ENCODE measurements around the gene PLD5.
"Not testable (repeated sequence)": the region's sequence is repeated elsewhere in the genome, so short reads cannot be mapped to it uniquely, and the experiment has no call there.

The PLD5 gene

DNA sequence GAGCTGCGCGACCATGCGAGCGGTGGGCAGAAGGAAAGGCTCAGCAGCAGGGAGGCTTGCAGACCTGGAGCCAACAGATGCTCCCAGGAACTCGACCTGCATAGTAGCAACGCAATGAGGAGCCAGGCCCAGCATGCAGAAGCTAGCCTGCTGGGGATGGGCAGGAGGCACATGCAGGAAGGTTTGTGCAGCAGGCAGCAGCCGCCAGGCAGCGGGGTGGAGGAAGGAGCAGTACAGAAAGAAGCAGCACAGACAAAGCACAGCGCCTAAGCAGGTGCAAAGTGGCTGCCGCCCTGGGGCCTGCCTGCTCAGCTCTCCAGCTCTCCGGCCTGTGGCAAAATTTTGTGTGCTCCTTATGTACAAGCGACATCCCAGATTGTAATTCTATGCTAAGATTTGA, 312.1 kb downstream of the PLD5 start:
- DNase-seq (ENCODE audit: low read depth), result no peak
- H3K4me3 ChIP-seq (ENCODE audit: low read length), result no peak overlapping the region
- no peak for TF ChIP-seq CTCF (conservative IDR thresholded peaks at IDR 0.05; ENCODE audit: low read length)

GRCh38 chr1:242211254-242212022, 313.1 kb downstream of the PLD5 start:
- DNase-seq (ENCODE audit: low read depth), result no peak
- TF ChIP-seq CTCF (conservative IDR thresholded peaks at IDR 0.05; ENCODE audit: low read length), result no peak

DNA sequence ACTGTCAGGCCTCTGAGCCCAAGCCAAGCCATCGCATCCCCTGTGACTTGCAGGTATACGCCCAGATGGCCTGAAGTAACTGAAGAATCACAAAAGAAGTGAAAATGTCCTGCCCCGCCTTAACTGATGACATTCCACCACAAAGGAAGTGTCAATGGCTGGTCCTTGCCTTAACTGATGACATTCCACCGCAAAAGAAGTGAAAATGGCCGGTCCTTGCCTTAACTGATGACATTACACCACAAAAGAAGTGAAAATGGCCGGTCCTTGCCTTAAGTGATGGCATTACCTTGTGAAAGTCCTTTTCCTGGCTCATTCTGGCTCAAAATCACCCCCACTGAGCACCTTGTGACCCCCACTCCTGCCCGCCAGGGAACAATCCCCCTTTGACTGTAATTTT, 314.2 kb downstream of the PLD5 start:
- not testable (repeated sequence) for DNase-seq (ENCODE audit: low read depth); H3K4me3 ChIP-seq (ENCODE audit: low read length)

More at GRCh38 chr1:242211254-242212022, 313.1 kb downstream of the PLD5 start:
- H3K4me3 ChIP-seq (ENCODE audit: low read length), result no peak overlapping the region

DNA sequence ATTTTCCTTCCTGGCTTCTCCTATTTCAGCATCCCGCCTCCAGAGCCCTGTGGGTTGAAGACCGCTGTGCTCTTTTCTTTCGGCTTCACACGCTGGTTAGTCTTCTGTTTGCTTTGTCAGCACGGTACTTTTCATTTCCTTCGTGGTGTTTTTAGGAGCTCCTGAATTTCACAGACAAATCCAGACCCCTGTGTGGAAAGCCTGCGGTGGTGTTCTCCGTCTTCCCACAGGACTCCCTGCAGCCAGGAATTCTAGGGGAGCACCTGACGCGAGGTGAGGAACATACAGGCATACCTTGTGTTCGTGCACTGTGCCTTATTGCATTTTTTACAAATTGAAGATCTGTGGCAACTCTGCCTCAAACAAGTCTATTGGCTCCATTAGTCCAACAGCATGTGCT, 315.4 kb downstream of the PLD5 start:
- no peak for DNase-seq (ENCODE audit: low read depth)
- no peak overlapping the region for H3K4me3 ChIP-seq (ENCODE audit: low read length)
- no peak for TF ChIP-seq CTCF (conservative IDR thresholded peaks at IDR 0.05; ENCODE audit: low read length)

DNA sequence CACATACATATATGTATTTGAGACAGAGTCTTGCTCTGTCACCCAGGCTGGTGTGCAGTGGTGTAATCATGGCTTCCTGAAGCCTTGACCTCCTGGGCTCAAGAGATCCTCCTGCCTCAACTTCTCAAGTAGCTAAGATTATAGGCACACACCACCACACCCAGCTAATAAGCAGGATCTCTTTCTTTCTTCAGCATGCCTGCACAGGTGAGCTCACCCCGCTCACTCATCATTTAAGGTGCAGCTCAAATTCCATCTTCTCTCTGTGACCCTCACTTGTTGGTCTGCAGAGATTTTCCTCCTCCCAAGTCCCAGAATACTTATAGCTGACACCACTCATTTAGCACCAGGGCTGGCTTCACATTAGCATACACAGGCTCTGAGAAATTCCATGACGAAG, 316.5 kb downstream of the PLD5 start:
- H3K4me3 ChIP-seq (ENCODE audit: low read length), result no peak overlapping the region
- no peak for DNase-seq (ENCODE audit: low read depth)
- no peak for TF ChIP-seq CTCF (conservative IDR thresholded peaks at IDR 0.05; ENCODE audit: low read length)

DNA sequence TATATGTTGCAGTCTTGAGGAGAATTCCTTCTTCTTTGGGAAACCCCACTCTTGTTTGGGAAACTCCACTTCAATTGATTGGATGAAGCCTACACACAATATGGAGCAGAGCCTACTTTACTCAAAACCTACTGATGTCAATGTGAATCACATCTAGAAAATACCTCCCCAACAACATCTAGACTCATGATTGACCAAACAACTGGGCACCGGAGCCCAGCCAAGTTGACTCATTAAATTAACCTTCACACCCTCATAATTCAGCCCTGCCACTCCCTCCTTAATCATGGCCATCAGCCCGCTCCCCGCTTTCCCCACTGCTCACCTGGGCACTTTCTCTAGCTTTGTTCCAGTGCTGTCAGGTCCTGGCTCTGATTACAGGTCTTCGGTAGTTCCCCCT, 317.5 kb downstream of the PLD5 start:
- no peak overlapping the region for H3K4me3 ChIP-seq (ENCODE audit: low read length)
- no peak for DNase-seq (ENCODE audit: low read depth)
- TF ChIP-seq CTCF (conservative IDR thresholded peaks at IDR 0.05; ENCODE audit: low read length), result no peak

GRCh38 chr1:242205622-242206489, 318.6 kb downstream of the PLD5 start:
- DNase-seq (ENCODE audit: low read depth), result peak; percentile 2

More at GRCh38 chr1:242205622-242206489, 318.6 kb downstream of the PLD5 start:
- no peak for TF ChIP-seq CTCF (conservative IDR thresholded peaks at IDR 0.05; ENCODE audit: low read length)
- H3K4me3 ChIP-seq (ENCODE audit: low read length), result no peak overlapping the region
